Measurements from ENCODE around the gene CDK2.
"Not testable (repeated sequence)": the region's sequence is repeated elsewhere in the genome, so short reads cannot be mapped to it uniquely, and the experiment has no call there.

DNA sequence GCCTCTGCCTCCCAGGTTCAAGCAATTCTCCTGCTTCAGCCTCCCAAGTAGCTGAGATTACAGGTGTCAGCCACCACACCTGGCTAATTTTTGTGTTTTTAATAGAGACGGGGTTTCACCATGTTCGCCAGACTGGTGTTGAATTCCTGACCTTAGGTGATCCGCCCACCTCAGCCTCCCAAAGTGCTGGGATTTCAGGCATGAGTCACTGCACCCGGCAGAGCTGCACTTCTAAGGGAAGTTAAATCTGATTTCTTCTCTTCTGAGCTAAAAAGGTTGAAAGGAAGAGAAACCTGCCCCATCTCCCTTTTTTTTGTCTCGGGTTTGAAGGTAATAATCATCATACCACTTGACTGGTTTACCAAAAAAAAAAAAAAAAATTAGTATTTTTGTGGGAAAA lies 15.3 kb downstream of the CDK2 start:
- TF ChIP-seq EZH2 (IDR thresholded peaks at IDR 0.05; ENCODE audit: borderline replicate concordance, low read length) = not testable (repeated sequence)
- TF ChIP-seq, protein P1, sequence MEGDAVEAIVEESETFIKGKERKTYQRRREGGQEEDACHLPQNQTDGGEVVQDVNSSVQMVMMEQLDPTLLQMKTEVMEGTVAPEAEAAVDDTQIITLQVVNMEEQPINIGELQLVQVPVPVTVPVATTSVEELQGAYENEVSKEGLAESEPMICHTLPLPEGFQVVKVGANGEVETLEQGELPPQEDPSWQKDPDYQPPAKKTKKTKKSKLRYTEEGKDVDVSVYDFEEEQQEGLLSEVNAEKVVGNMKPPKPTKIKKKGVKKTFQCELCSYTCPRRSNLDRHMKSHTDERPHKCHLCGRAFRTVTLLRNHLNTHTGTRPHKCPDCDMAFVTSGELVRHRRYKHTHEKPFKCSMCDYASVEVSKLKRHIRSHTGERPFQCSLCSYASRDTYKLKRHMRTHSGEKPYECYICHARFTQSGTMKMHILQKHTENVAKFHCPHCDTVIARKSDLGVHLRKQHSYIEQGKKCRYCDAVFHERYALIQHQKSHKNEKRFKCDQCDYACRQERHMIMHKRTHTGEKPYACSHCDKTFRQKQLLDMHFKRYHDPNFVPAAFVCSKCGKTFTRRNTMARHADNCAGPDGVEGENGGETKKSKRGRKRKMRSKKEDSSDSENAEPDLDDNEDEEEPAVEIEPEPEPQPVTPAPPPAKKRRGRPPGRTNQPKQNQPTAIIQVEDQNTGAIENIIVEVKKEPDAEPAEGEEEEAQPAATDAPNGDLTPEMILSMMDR (conservative IDR thresholded peaks at IDR 0.05 in 1 of 2, IDR thresholded peaks at IDR 0.05 in 1 of 2; ENCODE audit: extremely low read depth in 1 of 2, insufficient read depth in 1 of 2, low read depth in 1 of 2, low read length in 2 of 2) = not testable (repeated sequence)
